ENCODE data around the gene ABLIM2. TPM values are rescaled to one million over a fixed set of nuclear protein-coding genes. Genes with fewer than 3 reads are reported as not detected.

Gene ABLIM2
- total and polyA plus RNA-seq, 2 of the 13 experiments (the other 11 are each of a cell fraction or from before 2014, with no cell fraction given), result 0.20 to 0.37 TPM

DNA sequence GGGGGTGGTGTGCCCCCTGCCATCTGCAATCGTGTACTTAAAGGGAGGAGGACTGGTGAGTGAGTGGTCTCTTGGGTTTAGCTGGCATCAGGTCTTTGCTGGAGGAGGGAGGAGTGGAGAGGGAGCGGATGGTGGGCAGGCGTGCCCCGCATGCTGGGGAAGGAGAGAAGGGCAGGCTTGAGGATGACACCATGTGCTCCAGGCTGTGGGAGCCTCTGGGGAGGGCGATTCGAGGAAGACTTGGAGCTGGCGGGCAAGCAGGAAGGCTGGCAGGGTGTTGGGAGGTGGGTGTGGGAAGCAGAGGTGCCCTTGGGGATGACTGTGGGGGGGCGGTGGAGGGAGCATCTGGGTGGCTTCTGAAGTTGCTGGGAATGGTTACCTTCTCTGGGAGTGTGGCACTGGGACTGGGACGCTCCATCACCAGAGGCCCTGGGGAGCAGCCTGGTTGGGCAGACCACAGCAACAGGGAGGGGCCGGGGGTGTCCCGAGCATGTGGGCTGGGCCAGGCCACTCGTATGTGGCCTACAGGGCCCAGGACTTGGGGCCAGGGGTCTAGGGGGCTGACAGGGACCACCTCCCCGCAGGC is 188.2 kb downstream of the ABLIM2 start (continued):
- TF ChIP-seq TBX2 (CRISPR knock-in tag; IDR thresholded peaks at IDR 0.05; ENCODE audit: borderline replicate concordance) (peak; percentile 37; the same call in 1 of the 2 replicates), THAP9 (CRISPR knock-in tag; IDR thresholded peaks at IDR 0.05; ENCODE audit: borderline replicate concordance) (peak; percentile 28; the same call in 1 of the 2 replicates), ZNF460 (CRISPR knock-in tag; IDR thresholded peaks at IDR 0.05; ENCODE audit: borderline replicate concordance) (no peak), FOXM1 (CRISPR knock-in tag; IDR thresholded peaks at IDR 0.05) (no peak), ZNF432 (CRISPR knock-in tag; IDR thresholded peaks at IDR 0.05; ENCODE audit: borderline replicate concordance) (no peak), HMGA1 (CRISPR knock-in tag; conservative IDR thresholded peaks at IDR 0.05) (no peak), SP4 (CRISPR knock-in tag; IDR thresholded peaks at IDR 0.05) (peak; percentile 51; the same call in 1 of the 2 replicates), ZBTB26 (CRISPR knock-in tag; IDR thresholded peaks at IDR 0.05; ENCODE audit: borderline replicate concordance) (no peak), ZNF501 (CRISPR knock-in tag; IDR thresholded peaks at IDR 0.05) (no peak), GATA4 (IDR thresholded peaks at IDR 0.05; ENCODE audit: borderline replicate concordance, low read depth) (no peak), ZNF282 (IDR thresholded peaks at IDR 0.05; ENCODE audit: partially characterized antibody) (no peak), ZNF660 (CRISPR knock-in tag; IDR thresholded peaks at IDR 0.05; ENCODE audit: borderline replicate concordance, low read depth) (no peak), TCF7 (IDR thresholded peaks at IDR 0.05; ENCODE audit: low read depth) (no peak)
- TF ChIP-seq, protein P1, sequence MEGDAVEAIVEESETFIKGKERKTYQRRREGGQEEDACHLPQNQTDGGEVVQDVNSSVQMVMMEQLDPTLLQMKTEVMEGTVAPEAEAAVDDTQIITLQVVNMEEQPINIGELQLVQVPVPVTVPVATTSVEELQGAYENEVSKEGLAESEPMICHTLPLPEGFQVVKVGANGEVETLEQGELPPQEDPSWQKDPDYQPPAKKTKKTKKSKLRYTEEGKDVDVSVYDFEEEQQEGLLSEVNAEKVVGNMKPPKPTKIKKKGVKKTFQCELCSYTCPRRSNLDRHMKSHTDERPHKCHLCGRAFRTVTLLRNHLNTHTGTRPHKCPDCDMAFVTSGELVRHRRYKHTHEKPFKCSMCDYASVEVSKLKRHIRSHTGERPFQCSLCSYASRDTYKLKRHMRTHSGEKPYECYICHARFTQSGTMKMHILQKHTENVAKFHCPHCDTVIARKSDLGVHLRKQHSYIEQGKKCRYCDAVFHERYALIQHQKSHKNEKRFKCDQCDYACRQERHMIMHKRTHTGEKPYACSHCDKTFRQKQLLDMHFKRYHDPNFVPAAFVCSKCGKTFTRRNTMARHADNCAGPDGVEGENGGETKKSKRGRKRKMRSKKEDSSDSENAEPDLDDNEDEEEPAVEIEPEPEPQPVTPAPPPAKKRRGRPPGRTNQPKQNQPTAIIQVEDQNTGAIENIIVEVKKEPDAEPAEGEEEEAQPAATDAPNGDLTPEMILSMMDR (CRISPR knock-in tag; IDR thresholded peaks at IDR 0.05), result 0 out of 2 replicates have a peak, but pooled peaks have one; percentile 5
- TF ChIP-seq, protein P2, sequence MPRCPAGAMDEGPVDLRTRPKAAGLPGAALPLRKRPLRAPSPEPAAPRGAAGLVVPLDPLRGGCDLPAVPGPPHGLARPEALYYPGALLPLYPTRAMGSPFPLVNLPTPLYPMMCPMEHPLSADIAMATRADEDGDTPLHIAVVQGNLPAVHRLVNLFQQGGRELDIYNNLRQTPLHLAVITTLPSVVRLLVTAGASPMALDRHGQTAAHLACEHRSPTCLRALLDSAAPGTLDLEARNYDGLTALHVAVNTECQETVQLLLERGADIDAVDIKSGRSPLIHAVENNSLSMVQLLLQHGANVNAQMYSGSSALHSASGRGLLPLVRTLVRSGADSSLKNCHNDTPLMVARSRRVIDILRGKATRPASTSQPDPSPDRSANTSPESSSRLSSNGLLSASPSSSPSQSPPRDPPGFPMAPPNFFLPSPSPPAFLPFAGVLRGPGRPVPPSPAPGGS (CRISPR knock-in tag; IDR thresholded peaks at IDR 0.05), result no peak; the same call in 1 of the 2 replicates
- TF ChIP-seq, protein P3, sequence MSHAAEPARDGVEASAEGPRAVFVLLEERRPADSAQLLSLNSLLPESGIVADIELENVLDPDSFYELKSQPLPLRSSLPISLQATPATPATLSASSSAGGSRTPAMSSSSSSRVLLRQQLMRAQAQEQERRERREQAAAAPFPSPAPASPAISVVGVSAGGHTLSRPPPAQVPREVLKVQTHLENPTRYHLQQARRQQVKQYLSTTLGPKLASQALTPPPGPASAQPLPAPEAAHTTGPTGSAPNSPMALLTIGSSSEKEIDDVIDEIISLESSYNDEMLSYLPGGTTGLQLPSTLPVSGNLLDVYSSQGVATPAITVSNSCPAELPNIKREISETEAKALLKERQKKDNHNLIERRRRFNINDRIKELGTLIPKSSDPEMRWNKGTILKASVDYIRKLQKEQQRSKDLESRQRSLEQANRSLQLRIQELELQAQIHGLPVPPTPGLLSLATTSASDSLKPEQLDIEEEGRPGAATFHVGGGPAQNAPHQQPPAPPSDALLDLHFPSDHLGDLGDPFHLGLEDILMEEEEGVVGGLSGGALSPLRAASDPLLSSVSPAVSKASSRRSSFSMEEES (CRISPR knock-in tag; IDR thresholded peaks at IDR 0.05), result no peak
- TF ChIP-seq, protein P4, sequence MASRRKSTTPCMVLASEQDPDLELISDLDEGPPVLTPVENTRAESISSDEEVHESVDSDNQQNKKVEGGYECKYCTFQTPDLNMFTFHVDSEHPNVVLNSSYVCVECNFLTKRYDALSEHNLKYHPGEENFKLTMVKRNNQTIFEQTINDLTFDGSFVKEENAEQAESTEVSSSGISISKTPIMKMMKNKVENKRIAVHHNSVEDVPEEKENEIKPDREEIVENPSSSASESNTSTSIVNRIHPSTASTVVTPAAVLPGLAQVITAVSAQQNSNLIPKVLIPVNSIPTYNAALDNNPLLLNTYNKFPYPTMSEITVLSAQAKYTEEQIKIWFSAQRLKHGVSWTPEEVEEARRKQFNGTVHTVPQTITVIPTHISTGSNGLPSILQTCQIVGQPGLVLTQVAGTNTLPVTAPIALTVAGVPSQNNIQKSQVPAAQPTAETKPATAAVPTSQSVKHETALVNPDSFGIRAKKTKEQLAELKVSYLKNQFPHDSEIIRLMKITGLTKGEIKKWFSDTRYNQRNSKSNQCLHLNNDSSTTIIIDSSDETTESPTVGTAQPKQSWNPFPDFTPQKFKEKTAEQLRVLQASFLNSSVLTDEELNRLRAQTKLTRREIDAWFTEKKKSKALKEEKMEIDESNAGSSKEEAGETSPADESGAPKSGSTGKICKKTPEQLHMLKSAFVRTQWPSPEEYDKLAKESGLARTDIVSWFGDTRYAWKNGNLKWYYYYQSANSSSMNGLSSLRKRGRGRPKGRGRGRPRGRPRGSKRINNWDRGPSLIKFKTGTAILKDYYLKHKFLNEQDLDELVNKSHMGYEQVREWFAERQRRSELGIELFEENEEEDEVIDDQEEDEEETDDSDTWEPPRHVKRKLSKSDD (CRISPR knock-in tag; IDR thresholded peaks at IDR 0.05; ENCODE audit: low read depth), result no peak

Measured in HepG2 (cell line).